Endodermal cell (in vitro differentiated cells): ENCODE data around the gene HNRNPUL1. TPM values are rescaled to one million over a fixed set of nuclear protein-coding genes. Genes with fewer than 3 reads are reported as not detected.
A peak's percentile ranks its signal among the peaks of the same experiment; 100 is the strongest.

Experiments used
- DNase-seq: peaks from one replicate; pipeline ENCODE4 v3.0.0-alpha.2; 2017
- H3K27ac ChIP-seq: 2 replicates; pipeline ENCODE4 v1.5.1; 2013; ENCODE audit warnings: mild to moderate bottlenecking, low read depth, low read length, moderate library complexity
- H3K27me3 ChIP-seq: 2 replicates; pipeline ENCODE4 v1.6.1; 2013; ENCODE audit warnings: mild to moderate bottlenecking, low read length, moderate library complexity; ENCODE audit not compliant: insufficient read depth, control insufficient read depth, poor library complexity, severe bottlenecking
- H3K36me3 ChIP-seq: 2 replicates; pipeline ENCODE4 v1.7.0; 2013; ENCODE audit warnings: mild to moderate bottlenecking, low read length, moderate library complexity; ENCODE audit not compliant: control insufficient read depth, insufficient read depth
- H3K4me1 ChIP-seq: one replicate; pipeline ENCODE4 v1.7.0; 2013; ENCODE audit warnings: low read length; ENCODE audit not compliant: control insufficient read depth, insufficient read depth
- H3K4me3 ChIP-seq: 2 replicates; pipeline ENCODE4 v1.5.1; 2013; ENCODE audit warnings: mild to moderate bottlenecking, low read length, moderate library complexity
- H3K9ac ChIP-seq: 2 replicates; pipeline ENCODE4 v1.6.1; 2013; ENCODE audit warnings: mild to moderate bottlenecking, low read length, moderate library complexity; ENCODE audit not compliant: poor library complexity, severe bottlenecking; ENCODE audit errors: extremely low read depth
- H3K9me3 ChIP-seq: 2 replicates; pipeline ENCODE4 v1.6.1; 2013; ENCODE audit warnings: mild to moderate bottlenecking, low read length, moderate library complexity; ENCODE audit not compliant: control insufficient read depth
- H3K27ac Mint-ChIP-seq: 2 replicates; pipeline ENCODE4 v1.8.0; 2020; ENCODE audit warnings: mixed read lengths
- H3K27me3 Mint-ChIP-seq: 2 replicates; pipeline ENCODE4 v1.8.0; 2021; ENCODE audit warnings: mild to moderate bottlenecking, mixed read lengths; ENCODE audit not compliant: insufficient read depth
- H3K36me3 Mint-ChIP-seq: 2 replicates; pipeline ENCODE4 v1.8.0; 2020; ENCODE audit warnings: low read depth, mixed read lengths
- H3K4me1 Mint-ChIP-seq: 2 replicates; pipeline ENCODE4 v1.8.0; 2020; ENCODE audit warnings: mixed read lengths
- H3K4me3 Mint-ChIP-seq: 2 replicates; pipeline ENCODE4 v1.8.0; 2020; ENCODE audit warnings: mild to moderate bottlenecking, moderate library complexity, mixed read lengths
- H3K9me3 Mint-ChIP-seq: 2 replicates; pipeline ENCODE4 v1.8.0; 2020; ENCODE audit warnings: mild to moderate bottlenecking, mixed read lengths
- WGBS, 2 experiments: methylation state at CpG; one replicate each; pipeline versions ENCODE4 v1.1.5 to v1.1.7; 2013; ENCODE audit warnings: missing lambda C conversion rate in 2 of 2, mixed read lengths in 1 of 2; ENCODE audit not compliant: insufficient coverage in 1 of 2, insufficient read length in 1 of 2; 5-methylcytosine and 5-hydroxymethylcytosine counted together
- total RNA-seq, 2 donors: library from RNA; stranded (reverse); fragmentation: NEBNext Ultra II Directional in 1 of 2; extraction: Animal tissue kit (Norgen Biotek cat#: 25700) in 1 of 2; gene quantifications; 2 replicates in 1 of 2; 3 replicates in 1 of 2; pipeline ENCODE4 v1.2.1, GENCODE V29; 2021
- TF ChIP-seq, protein P1 (sequence below): fragments of 200-600 bp; sonication (generic); conservative IDR thresholded peaks from 2 replicates; pipeline ENCODE4 v1.5.0; 2021; ENCODE audit warnings: antibody characterized with exemption, mild to moderate bottlenecking

HNRNPUL1 gene
- total RNA-seq, 2 donors from 2014 or later: 211 to 225 TPM

DNA sequence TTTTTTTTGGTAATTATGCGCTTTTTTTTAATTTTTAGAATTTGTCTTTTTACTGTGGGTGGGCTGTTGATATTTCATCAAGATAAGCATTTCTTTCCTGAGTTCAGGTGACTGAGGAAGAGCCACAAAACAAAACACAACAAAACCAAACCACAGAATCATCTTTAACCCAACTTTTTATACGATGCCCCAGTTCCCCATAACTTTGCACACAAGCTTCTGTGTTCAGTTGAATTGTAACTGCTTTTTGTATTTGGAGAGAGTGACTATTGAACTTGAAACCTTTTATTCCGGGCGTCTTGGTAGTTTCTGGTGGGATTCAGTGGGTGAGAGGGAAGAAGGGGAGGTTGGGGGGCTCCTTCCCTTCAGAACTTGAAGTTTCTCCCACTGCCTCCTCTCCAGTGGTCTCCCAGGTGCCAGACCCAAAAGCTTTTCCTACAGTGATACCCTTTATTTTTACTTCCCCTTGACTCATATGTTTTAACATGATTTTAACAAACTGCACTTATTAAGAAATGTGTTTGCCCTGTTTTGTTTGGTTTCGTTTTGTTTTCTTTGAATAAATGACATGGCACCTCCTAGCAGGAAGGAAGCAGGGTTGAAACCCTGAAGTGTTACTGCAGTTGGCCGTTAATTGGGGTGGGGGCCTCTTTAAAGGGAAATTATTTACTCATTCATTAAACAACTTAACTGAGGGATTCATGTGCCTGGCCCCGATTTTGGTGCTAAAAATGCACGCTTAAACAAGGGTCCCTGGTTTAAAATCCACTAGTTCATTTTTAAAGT is 43.1 kb downstream of the HNRNPUL1 start:
- Histone ChIP-seq H3K4me1 (peaks cover 7% of the 10 kb centered on the region), H3K4me3 (no peak overlapping the region), H3K27ac (peak overlapping the region; percentile 40), H3K9ac (no peak overlapping the region), H3K36me3 (peaks cover 66% of the 10 kb centered on the region), H3K27me3 (no peaks in the 10 kb centered on the region), H3K9me3 (no peaks in the 10 kb centered on the region)
- no peak overlapping the region for H3K4me3 Mint-ChIP-seq
- no peak for DNase-seq
- H3K4me1 Mint-ChIP-seq: peaks cover 19% of the 10 kb centered on the region
- TF ChIP-seq, protein P1, sequence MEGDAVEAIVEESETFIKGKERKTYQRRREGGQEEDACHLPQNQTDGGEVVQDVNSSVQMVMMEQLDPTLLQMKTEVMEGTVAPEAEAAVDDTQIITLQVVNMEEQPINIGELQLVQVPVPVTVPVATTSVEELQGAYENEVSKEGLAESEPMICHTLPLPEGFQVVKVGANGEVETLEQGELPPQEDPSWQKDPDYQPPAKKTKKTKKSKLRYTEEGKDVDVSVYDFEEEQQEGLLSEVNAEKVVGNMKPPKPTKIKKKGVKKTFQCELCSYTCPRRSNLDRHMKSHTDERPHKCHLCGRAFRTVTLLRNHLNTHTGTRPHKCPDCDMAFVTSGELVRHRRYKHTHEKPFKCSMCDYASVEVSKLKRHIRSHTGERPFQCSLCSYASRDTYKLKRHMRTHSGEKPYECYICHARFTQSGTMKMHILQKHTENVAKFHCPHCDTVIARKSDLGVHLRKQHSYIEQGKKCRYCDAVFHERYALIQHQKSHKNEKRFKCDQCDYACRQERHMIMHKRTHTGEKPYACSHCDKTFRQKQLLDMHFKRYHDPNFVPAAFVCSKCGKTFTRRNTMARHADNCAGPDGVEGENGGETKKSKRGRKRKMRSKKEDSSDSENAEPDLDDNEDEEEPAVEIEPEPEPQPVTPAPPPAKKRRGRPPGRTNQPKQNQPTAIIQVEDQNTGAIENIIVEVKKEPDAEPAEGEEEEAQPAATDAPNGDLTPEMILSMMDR: no peak
- WGBS, 2 experiments: 81 to 94% methylated on average over 3 to 8 of the region's 8 CpGs
- peak overlapping the region; percentile 22 for H3K27ac Mint-ChIP-seq
- H3K36me3 Mint-ChIP-seq: peaks cover 54% of the 10 kb centered on the region
- no peaks in the 10 kb centered on the region for H3K9me3 Mint-ChIP-seq
- H3K27me3 Mint-ChIP-seq: peaks cover 2% of the 10 kb centered on the region

- no peak overlapping the region for H3K4me3 ChIP-seq
- Mint-ChIP-seq H3K4me1 (peaks cover 19% of the 10 kb centered on the region), H3K27ac (peak overlapping the region; percentile 100), H3K9me3 (no peaks in the 10 kb centered on the region), H3K4me3 (no peak overlapping the region), H3K27me3 (peaks cover 2% of the 10 kb centered on the region), H3K36me3 (peaks cover 54% of the 10 kb centered on the region)
- no peak for DNase-seq
- H3K27ac ChIP-seq: peak overlapping the region; percentile 40
- no peaks in the 10 kb centered on the region for H3K27me3 ChIP-seq
- H3K36me3 ChIP-seq: peaks cover 67% of the 10 kb centered on the region
- peaks cover 7% of the 10 kb centered on the region for H3K4me1 ChIP-seq
- H3K9ac ChIP-seq: no peak overlapping the region
- 95 to 96% methylated on average over 3 to 4 of the region's 4 CpGs for WGBS, 2 experiments
- TF ChIP-seq, protein P1: no peak
- H3K9me3 ChIP-seq: no peaks in the 10 kb centered on the region
These were observed 43.8 kb downstream of the HNRNPUL1 start for GRCh38 chr19:41307954-41308449.

GRCh38 chr19:41308450-41309179 is 44.4 kb downstream of the HNRNPUL1 start:
- peaks cover 68% of the 10 kb centered on the region for H3K36me3 ChIP-seq
- Mint-ChIP-seq H3K4me3 (peak overlapping the region; percentile 96), H3K27ac (peak overlapping the region; percentile 100), H3K9me3 (no peaks in the 10 kb centered on the region), H3K36me3 (peaks cover 56% of the 10 kb centered on the region), H3K27me3 (peaks cover 2% of the 10 kb centered on the region), H3K4me1 (peaks cover 19% of the 10 kb centered on the region)
- H3K27me3 ChIP-seq: no peaks in the 10 kb centered on the region
- H3K27ac ChIP-seq: peak overlapping the region; percentile 40
- peaks cover 7% of the 10 kb centered on the region for H3K4me1 ChIP-seq
- no peak overlapping the region for H3K9ac ChIP-seq
- peak overlapping the region; percentile 91 for H3K4me3 ChIP-seq
- 30 to 40% methylated on average over 5 to 8 of the region's 8 CpGs for WGBS, 2 experiments
- peak; percentile 99 for DNase-seq
- TF ChIP-seq, protein P1: peak; percentile 99
- H3K9me3 ChIP-seq: no peaks in the 10 kb centered on the region
